H1 (cell line): ENCODE results near the gene LRRC42. TPM values are rescaled to one million over a fixed set of nuclear protein-coding genes. Genes with fewer than 3 reads are reported as not detected.

Source experiments
- KDM4A ChIP-seq: IDR thresholded peaks from one replicate; pipeline ENCODE4 v1.7.1; 2012; ENCODE audit warnings: low read depth, mild to moderate bottlenecking, moderate library complexity, low read length, inconsistent platforms; ENCODE audit not compliant: severe bottlenecking
- POLR2AphosphoS5 ChIP-seq: IDR thresholded peaks from 2 replicates; pipeline ENCODE4 v1.6.1; 2011; ENCODE audit warnings: low read depth, low read length
- RFX5 ChIP-seq: IDR thresholded peaks from 2 replicates; pipeline ENCODE4 v1.6.1; 2011; ENCODE audit warnings: low read depth, low read length, improper control_type of control experiment, borderline replicate concordance
- SIN3A ChIP-seq, 2 experiments: IDR thresholded peaks in 1 of 2; conservative IDR thresholded peaks in 1 of 2; 2 replicates each; pipeline ENCODE4 v1.6.1; 2011 to 2012; ENCODE audit warnings: low read length in 2 of 2, improper control_type of control experiment in 1 of 2, low read depth in 1 of 2, mild to moderate bottlenecking in 1 of 2
- polyA plus RNA-seq, 7 experiments: library from polyadenylated mRNA; depleted of rRNA in 3 of 7; stranded (reverse) in 5 of 7; unstranded in 2 of 7; fragments of >200 nt in 5 of 7; fragments of 200-250 nt in 2 of 7; gene quantifications; 1 replicate in 5 of 7; 2 replicates in 1 of 7; 4 replicates in 1 of 7; pipeline versions ENCODE4 v1.2.1 to v1.2.3, GENCODE V29; 2011 to 2013; ENCODE audit warnings: missing spikeins in 2 of 7, mixed read lengths in 2 of 7
- total RNA-seq: library from RNA; stranded (reverse); fragmentation: NEBNext Ultra II Directional; extraction: Animal tissue kit (Norgen Biotek cat#: 25700); gene quantifications from 2 replicates; pipeline ENCODE4 v1.2.1, GENCODE V29; 2021

Gene LRRC42
- total and polyA plus RNA-seq, 2 of the 8 experiments (the other 6 are each of a cell fraction or from before 2014, with no cell fraction given) = 38.2 to 54.1 TPM

GRCh38 chr1:53987880-53988279 is 41.7 kb downstream of the LRRC42 start (continued):
- TF ChIP-seq SIN3A (conservative IDR thresholded peaks at IDR 0.05 in 1 of 2, IDR thresholded peaks at IDR 0.05 in 1 of 2; ENCODE audit: low read depth in 1 of 2, low read length in 2 of 2) (no peak), POLR2AphosphoS5 (no peak), KDM4A (no peak), RFX5 (no peak)
